ENCODE data around the gene ATG101. TPM values are rescaled to one million over a fixed set of nuclear protein-coding genes. Genes with fewer than 3 reads are reported as not detected.

The ATG101 gene
- polyA plus RNA-seq, 1 experiment = 97.3 TPM

DNA sequence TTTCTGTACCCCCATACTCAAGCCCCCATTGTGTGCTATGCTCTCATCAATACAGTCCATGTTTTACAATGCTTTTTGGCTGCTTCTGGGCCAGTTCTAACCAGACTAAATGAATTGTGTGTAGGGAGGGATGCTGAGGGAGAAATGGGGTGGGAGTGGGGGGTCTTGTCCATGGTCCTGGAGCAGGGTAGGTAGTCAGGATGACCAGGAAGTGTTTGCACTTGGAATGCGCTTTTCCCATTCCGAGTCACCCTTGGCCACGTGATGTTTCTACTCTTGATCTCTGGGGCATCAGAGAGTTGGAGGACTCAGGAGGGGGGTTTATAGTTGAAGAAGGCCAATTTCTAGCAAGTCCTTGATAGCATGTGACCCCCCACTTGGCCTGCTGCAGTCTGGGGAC is 8.5 kb downstream of the ATG101 start:
- POLR2A ChIA-PET = interaction anchor here (1.3 kb wide), 1 partner anchor 9 kb away, joined by 4 read pairs; the partner anchor contains the start of gene ATG101
- no peaks in the 10 kb centered on the region for H3K27me3 ChIP-seq (ENCODE audit: control insufficient read depth, insufficient read depth, low read length)
- TF ChIP-seq, protein P1, sequence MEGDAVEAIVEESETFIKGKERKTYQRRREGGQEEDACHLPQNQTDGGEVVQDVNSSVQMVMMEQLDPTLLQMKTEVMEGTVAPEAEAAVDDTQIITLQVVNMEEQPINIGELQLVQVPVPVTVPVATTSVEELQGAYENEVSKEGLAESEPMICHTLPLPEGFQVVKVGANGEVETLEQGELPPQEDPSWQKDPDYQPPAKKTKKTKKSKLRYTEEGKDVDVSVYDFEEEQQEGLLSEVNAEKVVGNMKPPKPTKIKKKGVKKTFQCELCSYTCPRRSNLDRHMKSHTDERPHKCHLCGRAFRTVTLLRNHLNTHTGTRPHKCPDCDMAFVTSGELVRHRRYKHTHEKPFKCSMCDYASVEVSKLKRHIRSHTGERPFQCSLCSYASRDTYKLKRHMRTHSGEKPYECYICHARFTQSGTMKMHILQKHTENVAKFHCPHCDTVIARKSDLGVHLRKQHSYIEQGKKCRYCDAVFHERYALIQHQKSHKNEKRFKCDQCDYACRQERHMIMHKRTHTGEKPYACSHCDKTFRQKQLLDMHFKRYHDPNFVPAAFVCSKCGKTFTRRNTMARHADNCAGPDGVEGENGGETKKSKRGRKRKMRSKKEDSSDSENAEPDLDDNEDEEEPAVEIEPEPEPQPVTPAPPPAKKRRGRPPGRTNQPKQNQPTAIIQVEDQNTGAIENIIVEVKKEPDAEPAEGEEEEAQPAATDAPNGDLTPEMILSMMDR (IDR thresholded peaks at IDR 0.05; ENCODE audit: low read depth, low read length) = no peak
- DNase-seq (ENCODE audit: low read depth, low spot score) = no peak
- CTCF ChIA-PET = interaction anchor here (0.7 to 31.7 kb wide), 4 partner anchors 10 to 801 kb away, joined by 3 to 624 read pairs (median 6); no protein-coding TSS in a partner anchor
- no peak overlapping the region for H3K4me3 ChIP-seq (ENCODE audit: low read depth, low read length)
- H3K9me3 ChIP-seq (ENCODE audit: control insufficient read depth, insufficient read depth, low read length) = no peaks in the 10 kb centered on the region; the same call in 1 of the 2 replicates
- H3K27ac ChIP-seq (ENCODE audit: low read depth, low read length) = no peak overlapping the region

DNA sequence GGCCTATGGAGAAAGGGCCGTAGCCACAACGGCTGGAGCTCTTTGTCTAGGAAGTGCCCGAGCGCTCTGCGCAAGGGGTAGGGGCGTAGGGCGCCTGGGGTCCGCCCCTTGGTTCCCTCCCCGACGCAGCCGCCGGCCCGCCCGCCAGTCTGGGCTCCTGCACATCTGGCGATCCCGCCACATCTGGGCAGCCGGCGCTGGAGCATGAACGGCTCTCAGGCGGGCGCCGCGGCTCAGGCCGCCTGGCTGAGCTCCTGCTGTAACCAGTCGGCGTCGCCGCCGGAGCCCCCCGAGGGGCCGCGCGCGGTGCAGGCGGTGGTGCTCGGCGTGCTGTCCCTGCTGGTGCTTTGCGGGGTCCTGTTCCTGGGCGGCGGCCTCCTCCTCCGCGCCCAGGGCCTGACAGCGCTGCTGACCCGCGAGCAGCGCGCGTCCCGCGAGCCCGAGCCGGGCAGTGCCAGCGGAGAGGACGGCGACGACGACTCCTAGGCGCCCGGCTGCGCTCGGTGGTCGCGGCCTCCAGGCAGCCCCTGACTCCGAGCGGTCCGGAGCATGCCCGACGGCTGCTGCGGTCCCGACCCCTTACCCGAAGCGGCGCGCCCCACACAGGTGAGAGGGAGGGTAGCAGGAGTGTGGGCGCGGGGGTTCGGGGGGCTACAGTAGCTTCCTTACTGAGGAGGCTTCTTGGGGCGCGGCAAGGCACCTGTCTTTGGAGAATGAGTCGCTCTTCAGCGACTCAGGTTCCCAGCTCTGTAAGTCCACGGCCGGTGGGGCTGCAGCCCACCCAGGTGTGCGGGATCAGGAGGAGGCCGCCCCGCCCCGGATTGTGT is 10.0 kb downstream of the ATG101 start, which contains the start of gene SMIM41:
TSS of gene SMIM41 (plus strand) at position 129 of the 827 bp plus-strand sequence. CDS start at position 205, 76 bp downstream.
- CTCF ChIA-PET = interaction anchor here (0.7 to 31.7 kb wide), 3 partner anchors 42 to 87 kb away, joined by 3 to 624 read pairs (median 3); no protein-coding TSS in a partner anchor
- H3K9me3 ChIP-seq (ENCODE audit: control insufficient read depth, insufficient read depth, low read length) = no peaks in the 10 kb centered on the region; the same call in 1 of the 2 replicates
- TF ChIP-seq, protein P1 (IDR thresholded peaks at IDR 0.05; ENCODE audit: low read depth, low read length) = no peak
- H3K27me3 ChIP-seq (ENCODE audit: control insufficient read depth, insufficient read depth, low read length) = no peaks in the 10 kb centered on the region
- no peak within 1 kb of the TSS for H3K4me3 ChIP-seq (ENCODE audit: low read depth, low read length)
- no peak for DNase-seq (ENCODE audit: low read depth, low spot score)
- no peak within 1 kb of the TSS for H3K27ac ChIP-seq (ENCODE audit: low read depth, low read length)
- POLR2A ChIA-PET = interaction anchor here (0.6 to 3.6 kb wide), 5 partner anchors 9 to 28 kb away, joined by 3 to 32 read pairs (median 5); partner anchors contain the start of gene ATG101

DNA sequence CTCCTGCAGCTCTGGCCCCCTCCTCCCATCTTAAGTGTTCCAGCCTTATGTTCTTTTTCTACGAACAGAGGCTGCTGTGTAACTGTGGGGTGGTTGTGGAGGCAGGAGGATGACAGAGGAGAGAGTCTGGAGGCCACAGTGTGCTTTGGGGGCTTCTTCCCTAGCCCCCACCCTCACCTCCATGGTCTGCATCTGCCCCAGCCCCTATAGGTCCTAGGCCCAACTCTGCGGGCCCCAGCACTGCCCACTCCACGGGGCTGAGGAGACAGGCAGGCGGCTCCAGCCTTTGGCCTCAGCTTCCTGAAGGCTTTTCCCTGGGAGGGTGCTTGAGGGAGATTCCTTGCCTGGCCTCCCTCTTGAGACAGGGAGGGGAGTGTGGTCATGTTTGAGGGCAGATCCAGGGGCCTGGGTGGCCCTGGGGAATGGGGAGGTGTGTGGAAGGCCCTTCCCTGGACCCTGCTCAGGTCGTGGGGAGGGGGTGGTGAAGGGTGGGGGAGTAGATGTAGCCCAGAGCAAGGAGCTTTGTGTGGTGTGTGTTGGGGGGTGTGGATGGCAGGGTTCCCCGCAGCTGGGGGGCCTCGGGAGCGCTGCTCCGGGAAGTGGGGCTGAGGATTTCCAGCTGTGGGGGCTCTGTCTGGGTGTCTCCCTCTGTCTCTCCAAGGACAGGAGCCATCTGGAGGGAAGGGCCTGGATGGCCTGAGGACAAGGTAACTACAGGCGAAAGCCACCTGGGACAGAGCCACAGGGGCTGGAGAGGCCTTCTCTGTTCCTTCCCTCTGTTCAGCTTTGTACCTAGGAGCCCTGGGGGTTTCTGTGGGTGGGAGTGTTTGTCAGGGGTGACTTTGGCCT is 10.8 kb downstream of the ATG101 start:
- no peaks in the 10 kb centered on the region for H3K27me3 ChIP-seq (ENCODE audit: control insufficient read depth, insufficient read depth, low read length)
- H3K9me3 ChIP-seq (ENCODE audit: control insufficient read depth, insufficient read depth, low read length) = no peaks in the 10 kb centered on the region; the same call in 1 of the 2 replicates
- ChIA-PET CTCF (interaction anchor here (0.6 to 31.7 kb wide), 5 partner anchors 10 to 481 kb away, joined by 3 to 624 read pairs (median 4); partner anchors contain the start of gene ATG101), POLR2A (interaction anchor here (0.6 to 3.6 kb wide), 6 partner anchors 10 to 212 kb away, joined by 3 to 32 read pairs (median 4); partner anchors contain the start of gene ATG101)
- TF ChIP-seq, protein P1 (IDR thresholded peaks at IDR 0.05; ENCODE audit: low read depth, low read length) = no peak
- H3K27ac ChIP-seq (ENCODE audit: low read depth, low read length) = peak overlapping the region; percentile 85
- DNase-seq (ENCODE audit: low read depth, low spot score) = no peak
- H3K4me3 ChIP-seq (ENCODE audit: low read depth, low read length) = no peak overlapping the region

DNA sequence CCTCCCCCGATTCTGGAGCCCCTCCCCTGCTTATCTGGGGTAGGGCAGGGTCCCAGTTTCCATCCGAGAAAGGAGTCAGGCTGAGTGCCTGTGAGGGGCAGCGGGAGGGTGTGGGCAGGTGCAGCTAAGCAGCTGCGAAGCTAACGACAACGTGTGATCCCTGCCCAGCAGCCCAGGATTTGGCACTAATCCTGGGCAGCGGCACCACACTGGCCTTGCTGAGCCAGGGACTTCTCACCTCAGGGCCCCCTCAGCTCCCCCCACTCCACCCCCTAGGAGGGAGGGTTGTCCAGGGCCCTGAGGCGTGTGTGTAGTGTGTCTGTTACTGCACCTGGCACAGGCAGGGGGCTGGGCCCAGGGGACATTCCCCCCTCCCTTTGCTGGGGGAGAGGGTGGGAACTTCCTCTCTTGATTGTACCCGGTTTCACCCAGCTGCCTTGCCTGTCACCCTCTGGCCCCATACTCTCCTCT is 11.5 kb downstream of the ATG101 start:
- Histone ChIP-seq H3K27me3 (ENCODE audit: control insufficient read depth, insufficient read depth, low read length) (no peaks in the 10 kb centered on the region), H3K4me3 (ENCODE audit: low read depth, low read length) (peak overlapping the region; percentile 35), H3K9me3 (ENCODE audit: control insufficient read depth, insufficient read depth, low read length) (no peaks in the 10 kb centered on the region; the same call in 1 of the 2 replicates), H3K27ac (ENCODE audit: low read depth, low read length) (peak overlapping the region; percentile 85)
- CTCF ChIA-PET = interaction anchor here (0.6 to 31.7 kb wide), 4 partner anchors 10 to 482 kb away, joined by 3 to 624 read pairs (median 14); partner anchors contain the start of gene ATG101
- TF ChIP-seq, protein P1 (IDR thresholded peaks at IDR 0.05; ENCODE audit: low read depth, low read length) = no peak
- POLR2A ChIA-PET = interaction anchor here (0.6 to 3.6 kb wide), 9 partner anchors 10 to 212 kb away, joined by 3 to 32 read pairs (median 6); partner anchors contain the start of genes ATG101 and NR4A1
- no peak for DNase-seq (ENCODE audit: low read depth, low spot score)
